DOHH2 (cell line): ENCODE measurements around the gene TMEM235.

ENCODE experiments used
- H3F3A ChIP-seq: fragments of 200-600 bp; sonication (generic), shearing (Covaris generic); 2 replicates; pipeline ENCODE4 v1.6.0; 2016; ENCODE audit warnings: antibody characterized with exemption, mild to moderate bottlenecking; ENCODE audit not compliant: control insufficient read depth, insufficient read depth
- H3K27ac ChIP-seq: fragments of 200-600 bp; sonication (generic); 2 replicates; pipeline ENCODE4 v1.5.1; 2014; ENCODE audit warnings: low read depth, mild to moderate bottlenecking, low read length, moderate library complexity
- H3K27me3 ChIP-seq: fragments of 200-600 bp; sonication (generic); 2 replicates; pipeline ENCODE4 v1.6.1; 2014; ENCODE audit warnings: mild to moderate bottlenecking, low read length, mixed read lengths; ENCODE audit not compliant: control insufficient read depth
- H3K36me3 ChIP-seq: fragments of 200-600 bp; sonication (generic); 2 replicates; pipeline ENCODE4 v1.6.1; 2014; ENCODE audit warnings: mild to moderate bottlenecking, low read length, moderate library complexity, mixed read lengths; ENCODE audit not compliant: control insufficient read depth
- H3K4me1 ChIP-seq: fragments of 200-600 bp; sonication (generic); 2 replicates; pipeline ENCODE4 v1.6.1; 2014; ENCODE audit warnings: mild to moderate bottlenecking, low read length, mixed read lengths; ENCODE audit not compliant: control insufficient read depth
- H3K4me2 ChIP-seq: fragments of 200-600 bp; sonication (generic); 2 replicates; pipeline ENCODE4 v1.6.0; 2014; ENCODE audit warnings: mild to moderate bottlenecking, low read length, moderate library complexity
- H3K4me3 ChIP-seq: fragments of 200-600 bp; sonication (generic); 2 replicates; pipeline ENCODE4 v1.5.1; 2014; ENCODE audit warnings: mild to moderate bottlenecking, low read length, mixed read lengths
- H3K79me2 ChIP-seq: fragments of 200-600 bp; sonication (generic); 2 replicates; pipeline ENCODE4 v1.6.1; 2014; ENCODE audit warnings: mild to moderate bottlenecking, low read length, mixed read lengths; ENCODE audit not compliant: control insufficient read depth
- H3K9me2 ChIP-seq: fragments of 200-600 bp; sonication (generic); replicated peaks from 2 replicates; pipeline ENCODE4 v1.6.1; 2014; ENCODE audit warnings: mild to moderate bottlenecking, low read length, mixed read lengths; ENCODE audit not compliant: control insufficient read depth
- H3K9me3 ChIP-seq: fragments of 200-600 bp; sonication (generic); 2 replicates; pipeline ENCODE4 v1.6.1; 2014; ENCODE audit warnings: antibody characterized with exemption, low read length, mixed read lengths; ENCODE audit not compliant: control insufficient read depth, insufficient read depth
- H4K20me1 ChIP-seq: fragments of 200-600 bp; sonication (generic); 2 replicates; pipeline ENCODE4 v1.6.0; 2014; ENCODE audit warnings: low read depth, mild to moderate bottlenecking, antibody characterized with exemption, low read length, moderate library complexity; ENCODE audit not compliant: control insufficient read depth, insufficient read depth
- EZH2phosphoT487 ChIP-seq: fragments of 200-600 bp; sonication (generic); IDR thresholded peaks from 2 replicates; pipeline ENCODE4 v1.6.1; 2017; ENCODE audit warnings: borderline replicate concordance, mild to moderate bottlenecking, antibody characterized with exemption, low read length, moderate library complexity, mixed read lengths
- TF ChIP-seq, protein P1 (sequence below): fragments of 200-600 bp; sonication (generic); IDR thresholded peaks from one replicate; pipeline ENCODE4 v1.5.1; 2014; ENCODE audit warnings: antibody characterized with exemption, mild to moderate bottlenecking, low read depth, low read length; ENCODE audit not compliant: poor library complexity, severe bottlenecking

Gene TMEM235

DNA sequence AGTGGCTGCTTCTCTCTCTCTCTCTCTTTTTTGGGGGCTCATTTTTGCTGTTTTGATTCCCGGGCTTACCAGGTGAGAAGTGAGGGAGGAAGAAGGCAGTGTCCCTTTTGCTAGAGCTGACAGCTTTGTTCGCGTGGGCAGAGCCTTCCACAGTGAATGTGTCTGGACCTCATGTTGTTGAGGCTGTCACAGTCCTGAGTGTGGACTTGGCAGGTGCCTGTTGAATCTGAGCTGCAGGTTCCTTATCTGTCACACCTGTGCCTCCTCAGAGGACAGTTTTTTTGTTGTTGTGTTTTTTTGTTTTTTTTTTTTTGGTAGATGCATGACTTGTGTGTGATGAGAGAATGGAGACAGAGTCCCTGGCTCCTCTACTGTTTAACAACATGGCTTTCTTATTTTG lies 7.7 kb upstream of the TMEM235 start:
- Histone ChIP-seq H3K9me2 (no peaks in the 10 kb centered on the region), H3K79me2 (peaks cover 15% of the 10 kb centered on the region), H3K4me1 (peaks cover 21% of the 10 kb centered on the region), H4K20me1 (no peaks in the 10 kb centered on the region), H3K4me2 (no peak overlapping the region), H3F3A (peaks cover 38% of the 10 kb centered on the region), H3K4me3 (no peak overlapping the region), H3K27me3 (peaks cover 5% of the 10 kb centered on the region; the same call in 1 of the 2 replicates), H3K9me3 (no peaks in the 10 kb centered on the region), H3K27ac (no peak overlapping the region), H3K36me3 (peaks cover 59% of the 10 kb centered on the region)
- TF ChIP-seq EZH2phosphoT487: no peak
- TF ChIP-seq, protein P1, sequence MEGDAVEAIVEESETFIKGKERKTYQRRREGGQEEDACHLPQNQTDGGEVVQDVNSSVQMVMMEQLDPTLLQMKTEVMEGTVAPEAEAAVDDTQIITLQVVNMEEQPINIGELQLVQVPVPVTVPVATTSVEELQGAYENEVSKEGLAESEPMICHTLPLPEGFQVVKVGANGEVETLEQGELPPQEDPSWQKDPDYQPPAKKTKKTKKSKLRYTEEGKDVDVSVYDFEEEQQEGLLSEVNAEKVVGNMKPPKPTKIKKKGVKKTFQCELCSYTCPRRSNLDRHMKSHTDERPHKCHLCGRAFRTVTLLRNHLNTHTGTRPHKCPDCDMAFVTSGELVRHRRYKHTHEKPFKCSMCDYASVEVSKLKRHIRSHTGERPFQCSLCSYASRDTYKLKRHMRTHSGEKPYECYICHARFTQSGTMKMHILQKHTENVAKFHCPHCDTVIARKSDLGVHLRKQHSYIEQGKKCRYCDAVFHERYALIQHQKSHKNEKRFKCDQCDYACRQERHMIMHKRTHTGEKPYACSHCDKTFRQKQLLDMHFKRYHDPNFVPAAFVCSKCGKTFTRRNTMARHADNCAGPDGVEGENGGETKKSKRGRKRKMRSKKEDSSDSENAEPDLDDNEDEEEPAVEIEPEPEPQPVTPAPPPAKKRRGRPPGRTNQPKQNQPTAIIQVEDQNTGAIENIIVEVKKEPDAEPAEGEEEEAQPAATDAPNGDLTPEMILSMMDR: no peak

DNA sequence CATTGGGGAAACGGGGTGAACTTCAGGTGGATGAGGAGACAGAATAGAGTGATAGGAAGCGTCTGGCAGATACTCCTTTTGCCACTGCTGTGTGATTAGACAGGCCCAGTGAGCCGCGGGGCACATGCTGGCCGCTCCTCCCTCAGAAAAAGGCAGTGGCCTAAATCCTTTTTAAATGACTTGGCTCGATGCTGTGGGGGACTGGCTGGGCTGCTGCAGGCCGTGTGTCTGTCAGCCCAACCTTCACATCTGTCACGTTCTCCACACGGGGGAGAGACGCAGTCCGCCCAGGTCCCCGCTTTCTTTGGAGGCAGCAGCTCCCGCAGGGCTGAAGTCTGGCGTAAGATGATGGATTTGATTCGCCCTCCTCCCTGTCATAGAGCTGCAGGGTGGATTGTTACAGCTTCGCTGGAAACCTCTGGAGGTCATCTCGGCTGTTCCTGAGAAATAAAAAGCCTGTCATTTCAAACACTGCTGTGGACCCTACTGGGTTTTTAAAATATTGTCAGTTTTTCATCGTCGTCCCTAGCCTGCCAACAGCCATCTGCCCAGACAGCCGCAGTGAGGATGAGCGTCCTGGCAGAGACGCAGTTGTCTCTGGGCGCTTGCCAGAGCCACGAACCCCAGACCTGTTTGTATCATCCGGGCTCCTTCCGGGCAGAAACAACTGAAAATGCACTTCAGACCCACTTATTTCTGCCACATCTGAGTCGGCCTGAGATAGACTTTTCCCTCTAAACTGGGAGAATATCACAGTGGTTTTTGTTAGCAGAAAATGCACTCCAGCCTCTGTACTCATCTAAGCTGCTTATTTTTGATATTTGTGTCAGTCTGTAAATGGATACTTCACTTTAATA lies 7.0 kb upstream of the TMEM235 start:
- TF ChIP-seq, protein P1: no peak
- TF ChIP-seq EZH2phosphoT487: no peak
- peaks cover 21% of the 10 kb centered on the region for H3K4me1 ChIP-seq
- H3K4me2 ChIP-seq: no peak overlapping the region
- peaks cover 5% of the 10 kb centered on the region; the same call in 1 of the 2 replicates for H3K27me3 ChIP-seq
- no peak overlapping the region for H3K27ac ChIP-seq
- H3K4me3 ChIP-seq: no peak overlapping the region
- peaks cover 52% of the 10 kb centered on the region for H3K36me3 ChIP-seq
- H3F3A ChIP-seq: peaks cover 37% of the 10 kb centered on the region
- peaks cover 9% of the 10 kb centered on the region for H3K79me2 ChIP-seq
- no peaks in the 10 kb centered on the region for H3K9me2 ChIP-seq
- no peaks in the 10 kb centered on the region for H3K9me3 ChIP-seq
- no peaks in the 10 kb centered on the region for H4K20me1 ChIP-seq

DNA sequence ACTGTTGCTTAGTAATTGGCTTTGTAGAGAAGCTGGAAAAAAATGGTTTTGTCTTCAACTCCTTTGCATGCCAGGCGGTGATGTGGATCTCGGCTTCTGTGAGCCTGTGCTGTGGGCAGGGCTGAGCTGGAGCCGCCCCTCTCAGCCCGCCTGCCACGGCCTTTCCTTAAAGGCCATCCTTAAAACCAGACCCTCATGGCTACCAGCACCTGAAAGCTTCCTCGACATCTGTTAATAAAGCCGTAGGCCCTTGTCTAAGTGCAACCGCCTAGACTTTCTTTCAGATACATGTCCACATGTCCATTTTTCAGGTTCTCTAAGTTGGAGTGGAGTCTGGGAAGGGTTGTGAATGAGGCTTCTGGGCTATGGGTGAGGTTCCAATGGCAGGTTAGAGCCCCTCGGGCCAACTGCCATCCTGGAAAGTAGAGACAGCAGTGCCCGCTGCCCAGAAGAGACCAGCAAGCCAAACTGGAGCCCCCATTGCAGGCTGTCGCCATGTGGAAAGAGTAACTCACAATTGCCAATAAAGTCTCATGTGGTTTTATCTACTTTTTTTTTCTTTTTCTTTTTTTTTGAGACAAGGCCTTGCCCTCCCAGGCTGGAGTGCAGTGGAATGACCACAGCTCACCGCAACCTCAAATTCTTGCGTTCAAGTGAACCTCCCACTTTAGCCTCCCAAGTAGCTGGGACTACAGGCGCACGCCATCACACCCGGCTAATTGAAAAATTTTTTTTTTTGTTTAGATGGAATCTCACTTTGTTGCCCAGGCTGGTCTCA lies 6.2 kb upstream of the TMEM235 start:
- Histone ChIP-seq H3K27me3 (peaks cover 7% of the 10 kb centered on the region), H3K36me3 (peaks cover 47% of the 10 kb centered on the region), H3K4me2 (no peak overlapping the region), H3K4me1 (peaks cover 28% of the 10 kb centered on the region), H3K9me3 (no peaks in the 10 kb centered on the region), H3K9me2 (no peaks in the 10 kb centered on the region), H3K79me2 (0 out of 2 replicates have a peak, but pooled peaks cover 4% of the 10 kb centered on the region), H4K20me1 (no peaks in the 10 kb centered on the region), H3F3A (peaks cover 34% of the 10 kb centered on the region), H3K27ac (no peak overlapping the region), H3K4me3 (no peak overlapping the region)
- TF ChIP-seq EZH2phosphoT487: no peak
- TF ChIP-seq, protein P1: no peak
